H9 (cell line): ENCODE measurements around the gene GGA1. TPM values are rescaled to one million over a fixed set of nuclear protein-coding genes. Genes with fewer than 3 reads are reported as not detected.

ENCODE experiments used
- DNase-seq: peaks from one replicate; pipeline ENCODE4 v3.0.0-alpha.2; 2017
- H2AFZ ChIP-seq: one replicate; pipeline ENCODE4 v1.6.1; 2013; ENCODE audit warnings: mild to moderate bottlenecking, low read length, control low read depth, moderate library complexity
- H2AK5ac ChIP-seq: 2 replicates; pipeline ENCODE4 v1.6.1; 2013; ENCODE audit warnings: low read length, control low read depth, mixed read lengths; ENCODE audit not compliant: insufficient read length
- H2BK120ac ChIP-seq: one replicate; pipeline ENCODE4 v1.6.1; 2013; ENCODE audit warnings: low read depth, mild to moderate bottlenecking, low read length, control low read depth, inconsistent platforms; ENCODE audit not compliant: poor library complexity, severe bottlenecking
- H2BK12ac ChIP-seq: 2 replicates; pipeline ENCODE4 v1.6.1; 2013; ENCODE audit warnings: low read length, control low read depth, mixed read lengths, low read depth; ENCODE audit not compliant: insufficient read length
- H2BK15ac ChIP-seq: 2 replicates; pipeline ENCODE4 v1.6.1; 2013; ENCODE audit warnings: low read depth, low read length, control low read depth
- H2BK20ac ChIP-seq: one replicate; pipeline ENCODE4 v1.6.1; 2013; ENCODE audit warnings: low read depth, mild to moderate bottlenecking, low read length, control low read depth, inconsistent platforms; ENCODE audit not compliant: poor library complexity, severe bottlenecking
- H2BK5ac ChIP-seq: 2 replicates; pipeline ENCODE4 v1.6.1; 2013; ENCODE audit warnings: low read length, control low read depth, mixed read lengths; ENCODE audit not compliant: insufficient read length
- H3K14ac ChIP-seq: 2 replicates; pipeline ENCODE4 v1.6.1; 2013; ENCODE audit warnings: low read length, control low read depth; ENCODE audit not compliant: insufficient read depth
- H3K18ac ChIP-seq: 2 replicates; pipeline ENCODE4 v1.6.1; 2013; ENCODE audit warnings: low read depth, mild to moderate bottlenecking, mixed read lengths, low read length, control low read depth; ENCODE audit not compliant: insufficient read length
- H3K23ac ChIP-seq: 2 replicates; pipeline ENCODE4 v1.6.1; 2013; ENCODE audit warnings: low read length, control low read depth, mixed read lengths, low read depth; ENCODE audit not compliant: insufficient read length
- H3K23me2 ChIP-seq: 2 replicates; pipeline ENCODE4 v1.6.1; 2013; ENCODE audit warnings: low read depth, mild to moderate bottlenecking, mixed read lengths, low read length, control low read depth; ENCODE audit not compliant: insufficient read length, poor library complexity, severe bottlenecking
- H3K27ac ChIP-seq: 2 replicates; pipeline ENCODE4 v1.5.1; 2013; ENCODE audit warnings: low read length, control low read depth, mixed read lengths, low read depth; ENCODE audit not compliant: insufficient read length
- H3K27me3 ChIP-seq: 2 replicates; pipeline ENCODE4 v1.6.1; 2013; ENCODE audit warnings: low read length, control low read depth, inconsistent platforms; ENCODE audit not compliant: insufficient read depth
- H3K4ac ChIP-seq: 2 replicates; pipeline ENCODE4 v1.6.1; 2013; ENCODE audit warnings: low read depth, mild to moderate bottlenecking, control low read depth, inconsistent platforms, low read length, moderate library complexity
- H3K4me1 ChIP-seq: 2 replicates; pipeline ENCODE4 v1.6.1; 2013; ENCODE audit warnings: low read length, control low read depth, inconsistent platforms; ENCODE audit not compliant: insufficient read depth
- H3K4me2 ChIP-seq: 2 replicates; pipeline ENCODE4 v1.6.1; 2013; ENCODE audit warnings: low read length, control low read depth, mixed read lengths; ENCODE audit not compliant: insufficient read length, insufficient read depth
- H3K56ac ChIP-seq: 2 replicates; pipeline ENCODE4 v1.6.1; 2013; ENCODE audit warnings: low read depth, mild to moderate bottlenecking, mixed read lengths, low read length, control low read depth; ENCODE audit not compliant: insufficient read length
- H3K79me1 ChIP-seq: 2 replicates; pipeline ENCODE4 v1.6.1; 2013; ENCODE audit warnings: low read depth, mild to moderate bottlenecking, moderate library complexity, low read length, control low read depth, inconsistent platforms; ENCODE audit not compliant: insufficient read depth, poor library complexity, severe bottlenecking
- H3K79me2 ChIP-seq: 2 replicates; pipeline ENCODE4 v1.6.1; 2013; ENCODE audit warnings: low read length, control low read depth, inconsistent platforms; ENCODE audit not compliant: insufficient read depth
- H3K9ac ChIP-seq: 2 replicates; pipeline ENCODE4 v1.6.1; 2013; ENCODE audit warnings: low read length, control low read depth, mixed read lengths; ENCODE audit not compliant: insufficient read length; ENCODE audit errors: extremely low read depth
- H3K9me3 ChIP-seq: one replicate; pipeline ENCODE4 v1.6.1; 2013; ENCODE audit warnings: low read depth, low read length, inconsistent platforms; ENCODE audit not compliant: control insufficient read depth
- H3T11ph ChIP-seq: one replicate; pipeline ENCODE4 v1.6.1; 2013; ENCODE audit warnings: mild to moderate bottlenecking, low read length, control low read depth, inconsistent platforms
- H4K20me1 ChIP-seq: one replicate; pipeline ENCODE4 v1.6.1; 2013; ENCODE audit not compliant: control insufficient read depth, insufficient read length, insufficient read depth
- H4K5ac ChIP-seq: 2 replicates; pipeline ENCODE4 v1.6.1; 2013; ENCODE audit warnings: low read depth, mild to moderate bottlenecking, mixed read lengths, low read length, control low read depth; ENCODE audit not compliant: insufficient read length
- H4K8ac ChIP-seq: replicated peaks from 2 replicates; pipeline ENCODE4 v1.6.1; 2013; ENCODE audit warnings: low read length, control low read depth, mixed read lengths, low read depth; ENCODE audit not compliant: insufficient read length
- H4K91ac ChIP-seq: 2 replicates; pipeline ENCODE4 v1.6.1; 2013; ENCODE audit warnings: low read depth, mild to moderate bottlenecking, moderate library complexity, mixed read lengths, low read length, control low read depth; ENCODE audit not compliant: insufficient read length
- H3K27ac Mint-ChIP-seq, 3 experiments: 2 replicates in 2 of 3; 3 replicates in 1 of 3; pipeline ENCODE4 v1.8.0; 2020 to 2021; ENCODE audit warnings: mixed read lengths in 3 of 3, mild to moderate bottlenecking in 1 of 3, moderate library complexity in 1 of 3
- H3K27me3 Mint-ChIP-seq: 2 replicates; pipeline ENCODE4 v1.8.0; 2021; ENCODE audit warnings: low read depth, mild to moderate bottlenecking, moderate library complexity, mixed read lengths
- H3K36me3 Mint-ChIP-seq, 3 experiments: 2 replicates in 2 of 3; 3 replicates in 1 of 3; pipeline ENCODE4 v1.8.0; 2020 to 2021; ENCODE audit warnings: low read depth in 3 of 3, mixed read lengths in 3 of 3; ENCODE audit not compliant: insufficient read depth in 1 of 3
- H3K4me1 Mint-ChIP-seq, 2 experiments: 2 replicates each; pipeline ENCODE4 v1.8.0; 2020; ENCODE audit warnings: mixed read lengths in 2 of 2
- H3K4me3 Mint-ChIP-seq, 2 experiments: 2 replicates in 1 of 2; 3 replicates in 1 of 2; pipeline ENCODE4 v1.8.0; 2020 to 2021; ENCODE audit warnings: mild to moderate bottlenecking in 2 of 2, mixed read lengths in 2 of 2, moderate library complexity in 1 of 2
- H3K9me3 Mint-ChIP-seq, 2 experiments: 2 replicates in 1 of 2; 3 replicates in 1 of 2; pipeline ENCODE4 v1.8.0; 2020; ENCODE audit warnings: mild to moderate bottlenecking in 2 of 2, mixed read lengths in 2 of 2, moderate library complexity in 1 of 2
- CTCF ChIP-seq: fragments of 200-600 bp; sonication (generic); conservative IDR thresholded peaks from 3 replicates; pipeline ENCODE4 v1.8.0; 2021; ENCODE audit warnings: antibody characterized with exemption, mild to moderate bottlenecking
- WGBS: extraction: QIAGEN DNeasy Blood & Tissue Kit; methylation state at CpG from one replicate; pipeline ENCODE4 v1.1.7; 2013; ENCODE audit warnings: missing lambda C conversion rate, low lambda C conversion rate, mixed read lengths; ENCODE audit not compliant: insufficient read length; ENCODE audit errors: extremely low coverage; 5-methylcytosine and 5-hydroxymethylcytosine counted together
- total RNA-seq: library from RNA; stranded (reverse); gene quantifications from 2 replicates; pipeline ENCODE4 v1.2.1, GENCODE V29; 2021

The GGA1 gene
- total RNA-seq, 1 experiment from 2014 or later, result 61.7 TPM

- Histone ChIP-seq H4K91ac (peak overlapping the region; percentile 85), H2BK15ac (no peak overlapping the region; the same call in 1 of the 2 replicates), H2BK20ac (no peak overlapping the region), H2BK120ac (peak overlapping the region; percentile 56), H3K27ac (no peak overlapping the region), H3K9me3 (no peaks in the 10 kb centered on the region), H3K56ac (no peak overlapping the region), H3K14ac (peak overlapping the region; percentile 81; the same call in 1 of the 2 replicates), H3K18ac (peak overlapping the region; percentile 95), H2BK12ac (peak overlapping the region; percentile 40), H3K79me2 (no peaks in the 10 kb centered on the region; the same call in 1 of the 2 replicates), H4K8ac (no peak overlapping the region), H3K4ac (peak overlapping the region; percentile 91), H4K5ac (peak overlapping the region; percentile 19), H4K20me1 (no peaks in the 10 kb centered on the region), H3K9ac (no peak overlapping the region), H2AFZ (no peak overlapping the region), H3K23me2 (peaks cover 13% of the 10 kb centered on the region), H2BK5ac (no peak overlapping the region), H3T11ph (no peak overlapping the region), H3K27me3 (peaks cover 3% of the 10 kb centered on the region; the same call in 1 of the 2 replicates), H3K79me1 (no peaks in the 10 kb centered on the region), H3K4me2 (peak overlapping the region; percentile 54), H3K4me1 (peaks cover 4% of the 10 kb centered on the region; the same call in 1 of the 2 replicates), H3K23ac (no peak overlapping the region), H2AK5ac (no peak overlapping the region)
- no CpG with 5 or more reads among the region's 56 CpGs for WGBS
- Mint-ChIP-seq H3K27ac (peak overlapping the region in 1 of 3 experiments; percentile 81; a peak in 1 of 7 replicates), H3K4me1 (peaks cover 43 to 50% of the 10 kb centered on the region in 2 experiments), H3K36me3 (peaks cover 0 to 3% (median 2%) of the 10 kb centered on the region in 3 experiments; a peak in 2 of 7 replicates), H3K4me3 (peak overlapping the region; percentile 73 to 83), H3K9me3 (no peaks in the 10 kb centered on the region; a peak in 1 of 5 replicates), H3K27me3 (peaks cover 44% of the 10 kb centered on the region)
- peak; percentile 91 for TF ChIP-seq CTCF
- peak; percentile 89 for DNase-seq
Measured at GRCh38 chr22:37561212-37562048, 47.2 kb upstream of the GGA1 start.
